Ascending aorta (tissue), 2 donors: Measurements from ENCODE around the gene SGCD. TPM values are rescaled to one million over a fixed set of nuclear protein-coding genes. Genes with fewer than 3 reads are reported as not detected.

Experiments used
- DNase-seq, 2 donors: peaks; one replicate each; pipeline ENCODE4 v3.0.0-alpha.2; 2019; ENCODE audit warnings: low spot score in 2 of 2
- H3K27ac ChIP-seq, 2 donors: fragments of 200-600 bp; sonication (generic); one replicate each; pipeline ENCODE4 v1.5.1; 2016 to 2017; ENCODE audit warnings: mild to moderate bottlenecking in 1 of 2
- H3K27me3 ChIP-seq: fragments of 200-600 bp; sonication (generic); one replicate; pipeline ENCODE4 v1.5.1; 2017
- H3K36me3 ChIP-seq, 2 donors: fragments of 200-600 bp; sonication (generic); one replicate each; pipeline ENCODE4 v1.5.1; 2016
- H3K4me1 ChIP-seq, 2 donors: fragments of 200-600 bp; sonication (generic); one replicate each; pipeline ENCODE4 v1.5.1; 2016 to 2017; ENCODE audit warnings: mild to moderate bottlenecking in 1 of 2
- H3K4me3 ChIP-seq, 2 donors: fragments of 200-600 bp; sonication (generic); one replicate each; pipeline ENCODE4 v1.5.1; 2016 to 2017; ENCODE audit warnings: mild to moderate bottlenecking in 1 of 2
- H3K9me3 ChIP-seq, 2 donors: fragments of 200-600 bp; sonication (generic); one replicate each; pipeline ENCODE4 v1.5.1; 2016
- intact Hi-C: fragments of 100-400 bp; cut with DNase I; formaldehyde crosslinking; loops from one replicate; pipeline ENCODE4 v1.15.1; 2023
- total RNA-seq: library from RNA; depleted of rRNA; stranded (reverse); fragments of >200 nt; gene quantifications from one replicate; pipeline ENCODE4 v1.1.0, GENCODE V29; 2016
- TF ChIP-seq, protein P1 (sequence below), 3 experiments: fragments of 200-600 bp in 2 of 3; fragments of 450-650 bp in 1 of 3; sonication (generic) in 2 of 3; IDR thresholded peaks; one replicate each; pipeline ENCODE4 v1.5.1; 2016 to 2019; ENCODE audit warnings: antibody characterized with exemption in 3 of 3, mild to moderate bottlenecking in 1 of 3, moderate library complexity in 1 of 3

SGCD gene
- total RNA-seq, 1 donor from 2014 or later, result 4.0 TPM

DNA sequence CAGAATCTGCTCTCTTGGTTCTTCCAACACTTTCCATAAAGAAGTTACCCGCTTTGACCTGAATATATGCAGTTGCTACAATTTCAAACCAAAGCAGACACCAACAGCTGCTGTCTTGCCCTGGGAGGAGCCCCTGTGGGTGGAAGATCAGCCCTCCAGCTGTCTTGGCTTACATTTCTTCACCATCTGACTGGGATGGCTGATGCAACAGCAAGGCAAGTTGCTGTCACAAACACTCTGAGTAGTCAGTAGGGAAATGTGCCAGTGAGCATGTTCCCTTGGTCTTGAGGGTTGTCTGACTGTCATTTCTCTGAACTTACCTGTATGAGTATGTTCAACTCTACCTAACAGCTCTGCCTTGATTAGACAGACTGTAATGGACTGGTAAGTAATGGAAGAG, 152.9 kb downstream of the SGCD start:
- peaks cover 2 to 3% of the 10 kb centered on the region in 2 donors for H3K4me1 ChIP-seq
- no peaks in the 10 kb centered on the region for H3K9me3 ChIP-seq
- H3K27ac ChIP-seq, result no peak overlapping the region
- intact Hi-C loops, result no loop called here
- H3K27me3 ChIP-seq, result no peaks in the 10 kb centered on the region
- TF ChIP-seq, protein P1, sequence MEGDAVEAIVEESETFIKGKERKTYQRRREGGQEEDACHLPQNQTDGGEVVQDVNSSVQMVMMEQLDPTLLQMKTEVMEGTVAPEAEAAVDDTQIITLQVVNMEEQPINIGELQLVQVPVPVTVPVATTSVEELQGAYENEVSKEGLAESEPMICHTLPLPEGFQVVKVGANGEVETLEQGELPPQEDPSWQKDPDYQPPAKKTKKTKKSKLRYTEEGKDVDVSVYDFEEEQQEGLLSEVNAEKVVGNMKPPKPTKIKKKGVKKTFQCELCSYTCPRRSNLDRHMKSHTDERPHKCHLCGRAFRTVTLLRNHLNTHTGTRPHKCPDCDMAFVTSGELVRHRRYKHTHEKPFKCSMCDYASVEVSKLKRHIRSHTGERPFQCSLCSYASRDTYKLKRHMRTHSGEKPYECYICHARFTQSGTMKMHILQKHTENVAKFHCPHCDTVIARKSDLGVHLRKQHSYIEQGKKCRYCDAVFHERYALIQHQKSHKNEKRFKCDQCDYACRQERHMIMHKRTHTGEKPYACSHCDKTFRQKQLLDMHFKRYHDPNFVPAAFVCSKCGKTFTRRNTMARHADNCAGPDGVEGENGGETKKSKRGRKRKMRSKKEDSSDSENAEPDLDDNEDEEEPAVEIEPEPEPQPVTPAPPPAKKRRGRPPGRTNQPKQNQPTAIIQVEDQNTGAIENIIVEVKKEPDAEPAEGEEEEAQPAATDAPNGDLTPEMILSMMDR (IDR thresholded peaks at IDR 0.05), result no peak
- no peak overlapping the region for H3K4me3 ChIP-seq
- DNase-seq, result no peak
- no peaks in the 10 kb centered on the region for H3K36me3 ChIP-seq

DNA sequence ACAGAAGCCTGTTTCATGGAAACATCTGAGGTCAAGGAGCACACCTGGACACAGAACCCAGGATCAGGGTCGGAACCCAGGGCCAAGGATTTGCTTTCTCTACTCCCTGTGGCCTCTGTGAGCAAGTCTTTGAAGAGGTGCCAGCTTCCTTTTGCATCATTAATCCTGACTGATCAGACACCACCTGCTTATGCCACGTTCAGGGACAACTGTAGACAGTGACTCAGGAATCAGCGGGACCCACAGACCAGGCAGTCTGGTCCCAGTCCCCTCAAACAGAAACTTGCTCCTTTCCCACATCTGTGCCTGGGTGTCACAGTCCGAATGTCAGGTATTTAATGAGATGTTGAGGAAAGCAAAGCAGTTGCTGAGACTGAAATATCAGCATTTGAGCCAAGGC, 154.8 kb downstream of the SGCD start:
- H3K4me1 ChIP-seq, result no peaks in the 10 kb centered on the region
- no peak overlapping the region for H3K27ac ChIP-seq
- H3K36me3 ChIP-seq, result no peaks in the 10 kb centered on the region
- TF ChIP-seq, protein P1 (IDR thresholded peaks at IDR 0.05), result no peak
- intact Hi-C loops, result no loop called here
- H3K4me3 ChIP-seq, result no peak overlapping the region
- no peaks in the 10 kb centered on the region for H3K27me3 ChIP-seq
- DNase-seq, result no peak
- H3K9me3 ChIP-seq, result no peaks in the 10 kb centered on the region

DNA sequence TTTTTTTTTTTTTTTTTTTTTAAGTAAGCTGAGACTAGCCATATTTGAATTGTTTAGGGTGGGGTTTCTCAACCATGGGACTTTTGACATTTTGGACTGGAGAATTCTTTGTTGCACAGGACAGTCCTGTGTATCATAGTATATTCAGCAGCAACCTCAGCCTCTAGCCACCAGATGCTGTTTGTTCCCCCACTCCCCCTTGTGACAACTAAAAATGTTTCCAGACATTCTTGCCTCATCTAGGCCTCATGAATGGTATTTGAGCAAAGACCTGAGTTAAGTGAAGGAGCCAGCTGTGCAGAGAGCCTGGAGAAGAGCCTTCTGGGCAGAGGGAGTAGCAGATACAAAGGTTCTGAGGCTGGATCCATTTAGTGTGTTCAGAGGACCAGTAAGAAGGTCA, 155.9 kb downstream of the SGCD start:
- intact Hi-C loops, result no loop called here
- no peaks in the 10 kb centered on the region for H3K27me3 ChIP-seq
- no peak for DNase-seq
- no peaks in the 10 kb centered on the region for H3K36me3 ChIP-seq
- no peak overlapping the region for H3K4me3 ChIP-seq
- TF ChIP-seq, protein P1 (IDR thresholded peaks at IDR 0.05), result no peak
- H3K4me1 ChIP-seq, result no peaks in the 10 kb centered on the region
- H3K27ac ChIP-seq, result no peak overlapping the region
- peaks cover 0 to 3% of the 10 kb centered on the region in 2 donors for H3K9me3 ChIP-seq

DNA sequence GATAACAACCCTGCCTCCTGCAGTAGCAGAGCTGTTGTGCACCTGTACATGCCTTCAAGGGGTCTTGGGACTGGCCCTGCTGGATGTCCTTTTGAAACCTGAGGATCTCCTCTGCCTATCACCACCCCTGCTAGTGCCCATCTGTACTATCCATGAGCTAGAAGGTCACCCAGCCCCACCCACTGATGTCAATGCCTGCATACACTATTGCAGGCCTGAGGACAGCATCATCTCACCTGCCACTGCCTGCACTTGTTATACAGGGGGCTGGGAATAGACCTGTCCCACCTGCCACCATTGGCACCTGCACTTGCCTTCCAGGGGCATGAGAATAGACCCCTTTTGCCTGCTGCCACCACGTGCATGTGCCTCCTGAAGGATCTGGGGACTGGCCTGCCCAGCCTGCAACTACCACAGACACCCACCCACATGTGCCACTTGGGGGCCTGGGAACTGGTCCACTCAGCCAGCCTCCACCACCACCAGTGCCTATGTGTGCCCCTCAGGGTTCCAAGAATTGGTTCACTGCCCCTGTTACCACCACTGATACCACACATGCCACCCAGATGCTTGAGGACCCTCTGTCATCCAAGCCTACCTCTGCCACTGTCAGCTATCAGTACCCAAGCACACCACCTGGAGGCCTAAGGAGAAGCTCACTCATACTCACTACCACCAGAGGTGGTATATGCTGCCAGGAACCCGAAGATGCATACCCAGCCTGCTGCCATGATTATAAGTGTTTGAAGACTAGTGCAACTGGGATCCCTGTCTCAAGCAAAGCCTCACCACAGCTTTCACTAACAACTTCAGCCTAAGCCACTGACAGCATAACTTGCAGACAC, 159.7 kb downstream of the SGCD start:
- Histone ChIP-seq H3K27ac (no peak overlapping the region), H3K27me3 (no peaks in the 10 kb centered on the region), H3K4me1 (no peaks in the 10 kb centered on the region), H3K9me3 (peaks cover 0 to 26% of the 10 kb centered on the region in 2 donors), H3K4me3 (no peak overlapping the region), H3K36me3 (no peaks in the 10 kb centered on the region)
- no peak for DNase-seq
- intact Hi-C loops, result no loop called here
- TF ChIP-seq, protein P1 (IDR thresholded peaks at IDR 0.05), result no peak

DNA sequence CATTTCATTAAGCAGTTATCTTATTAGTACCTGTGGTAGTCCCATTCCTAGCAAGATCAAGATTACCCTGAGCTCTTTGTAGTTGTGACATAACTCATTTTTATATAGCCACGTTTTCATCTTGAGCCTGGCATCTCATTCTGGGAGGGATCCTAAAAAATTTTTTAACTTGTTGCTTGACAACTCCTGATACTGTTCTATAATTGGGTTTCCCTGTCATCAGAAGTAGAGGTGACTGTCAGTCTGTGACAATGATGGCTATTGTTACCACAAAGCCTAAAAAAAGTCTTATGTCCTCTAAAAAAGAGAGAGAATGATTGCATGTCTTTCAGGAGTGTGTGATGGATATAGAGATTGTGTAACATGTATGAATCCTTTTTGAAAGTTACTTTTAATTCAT, 164.8 kb downstream of the SGCD start:
- Histone ChIP-seq H3K4me1 (no peaks in the 10 kb centered on the region), H3K9me3 (peaks cover 0 to 26% of the 10 kb centered on the region in 2 donors), H3K27me3 (no peaks in the 10 kb centered on the region), H3K27ac (no peak overlapping the region), H3K4me3 (no peak overlapping the region), H3K36me3 (no peaks in the 10 kb centered on the region)
- intact Hi-C loops, result no loop called here
- DNase-seq, result no peak
- TF ChIP-seq, protein P1 (IDR thresholded peaks at IDR 0.05), result no peak
